SK-N-SH treated with all-trans-retinoic acid at 6 μM for 48 hours (cell line): ENCODE data around the gene STING1.

Experiments used
- ATAC-seq: fragments of 200-7000 bp; cut with Tn5 transposase; 3 replicates; pipeline ENCODE4 v1.9.1; 2020; ENCODE audit warnings: mild to moderate bottlenecking, moderate library complexity
- ARNTL ChIP-seq: fragments of 450-650 bp; formaldehyde crosslinking; IDR thresholded peaks from 2 replicates; pipeline ENCODE4 v1.5.0; 2020; ENCODE audit warnings: low read depth, mild to moderate bottlenecking, moderate library complexity, borderline replicate concordance
- BACH2 ChIP-seq: fragments of 250-450 bp; sonication (Bioruptor Pico); IDR thresholded peaks from 2 replicates; pipeline ENCODE4 v1.9.0; 2021; ENCODE audit warnings: mild to moderate bottlenecking, borderline replicate concordance
- CSDC2 ChIP-seq: fragments of 250-450 bp; sonication (Bioruptor Pico); IDR thresholded peaks from 2 replicates; pipeline ENCODE4 v1.5.0; 2020; ENCODE audit warnings: mild to moderate bottlenecking, moderate library complexity
- ESRRG ChIP-seq: fragments of 250-450 bp; sonication (Bioruptor Pico); IDR thresholded peaks from 2 replicates; pipeline ENCODE4 v1.6.1; 2021; ENCODE audit warnings: mild to moderate bottlenecking
- GLIS3 ChIP-seq: fragments of 250-450 bp; sonication (Bioruptor Pico); IDR thresholded peaks from 2 replicates; pipeline ENCODE4 v1.5.0; 2020; ENCODE audit warnings: mild to moderate bottlenecking, moderate library complexity
- ISL1 ChIP-seq: fragments of 250-450 bp; sonication (Bioruptor Pico); IDR thresholded peaks from 2 replicates; pipeline ENCODE4 v2.1.2; 2022; ENCODE audit warnings: mild to moderate bottlenecking, moderate library complexity
- OSR1 ChIP-seq: fragments of 250-450 bp; sonication (Bioruptor Pico); IDR thresholded peaks from 2 replicates; pipeline ENCODE4 v1.8.0; 2022; ENCODE audit warnings: moderate library complexity, mild to moderate bottlenecking, inconsistent platforms
- PPARA ChIP-seq: fragments of 250-450 bp; sonication (Bioruptor Pico); IDR thresholded peaks from 2 replicates; pipeline ENCODE4 v1.5.0; 2020; ENCODE audit warnings: mild to moderate bottlenecking, borderline replicate concordance
- RARB ChIP-seq: fragments of 250-450 bp; sonication (Bioruptor Pico); IDR thresholded peaks from 2 replicates; pipeline ENCODE4 v1.8.0; 2021; ENCODE audit warnings: mild to moderate bottlenecking, moderate library complexity
- SNAI2 ChIP-seq: fragments of 250-450 bp; sonication (Bioruptor Pico); IDR thresholded peaks from 2 replicates; pipeline ENCODE4 v1.5.0; 2020; ENCODE audit warnings: mild to moderate bottlenecking, moderate library complexity
- TCF4 ChIP-seq: fragments of 250-450 bp; sonication (Bioruptor Pico); IDR thresholded peaks from 2 replicates; pipeline ENCODE4 v1.8.0; 2021; ENCODE audit warnings: mild to moderate bottlenecking, moderate library complexity, borderline replicate concordance
- TOX ChIP-seq: fragments of 250-450 bp; sonication (Bioruptor Pico); IDR thresholded peaks from 2 replicates; pipeline ENCODE4 v1.8.0; 2021; ENCODE audit warnings: mild to moderate bottlenecking, moderate library complexity, borderline replicate concordance
- ZC3H10 ChIP-seq: fragments of 250-450 bp; sonication (Bioruptor Pico); IDR thresholded peaks from 2 replicates; pipeline ENCODE4 v1.5.1; 2021; ENCODE audit warnings: mild to moderate bottlenecking, moderate library complexity
- ZFP3 ChIP-seq: fragments of 250-450 bp; sonication (Bioruptor Pico); IDR thresholded peaks from 2 replicates; pipeline ENCODE4 v1.5.0; 2020; ENCODE audit warnings: mild to moderate bottlenecking, moderate library complexity
- ZFP30 ChIP-seq: fragments of 450-650 bp; formaldehyde crosslinking; IDR thresholded peaks from 2 replicates; pipeline ENCODE4 v1.5.0; 2022; ENCODE audit warnings: mild to moderate bottlenecking, moderate library complexity
- ZNF565 ChIP-seq: fragments of 450-650 bp; formaldehyde crosslinking; conservative IDR thresholded peaks from 2 replicates; pipeline ENCODE4 v1.5.0; 2020; ENCODE audit warnings: low read depth, mild to moderate bottlenecking, moderate library complexity
- ZNF70 ChIP-seq: fragments of 450-650 bp; formaldehyde crosslinking; IDR thresholded peaks from 2 replicates; pipeline ENCODE4 v1.5.0; 2020; ENCODE audit warnings: mild to moderate bottlenecking, moderate library complexity
- ZNF8 ChIP-seq: fragments of 450-650 bp; formaldehyde crosslinking; IDR thresholded peaks from 2 replicates; pipeline ENCODE4 v1.5.0; 2020; ENCODE audit warnings: mild to moderate bottlenecking, moderate library complexity
- TF ChIP-seq, protein P1 (sequence below): fragments of 250-450 bp; sonication (Bioruptor Pico); IDR thresholded peaks from 2 replicates; pipeline ENCODE4 v1.5.1; 2021; ENCODE audit warnings: mild to moderate bottlenecking, moderate library complexity
- TF ChIP-seq, protein P2 (sequence below): fragments of 250-450 bp; sonication (Bioruptor Pico); IDR thresholded peaks from 2 replicates; pipeline ENCODE4 v1.5.0; 2020; ENCODE audit warnings: mild to moderate bottlenecking, moderate library complexity
- TF ChIP-seq, protein P3 (sequence below): fragments of 250-450 bp; sonication (Bioruptor Pico); IDR thresholded peaks from 2 replicates; pipeline ENCODE4 v1.8.0; 2020; ENCODE audit warnings: mild to moderate bottlenecking, moderate library complexity, borderline replicate concordance
- TF ChIP-seq, protein P4 (sequence below): fragments of 250-450 bp; sonication (Bioruptor Pico); IDR thresholded peaks from 2 replicates; pipeline ENCODE4 v1.8.0; 2021; ENCODE audit warnings: low read depth, mild to moderate bottlenecking, moderate library complexity, borderline replicate concordance
- TF ChIP-seq, protein P5 (sequence below): fragments of 250-450 bp; sonication (Bioruptor Pico); IDR thresholded peaks from 2 replicates; pipeline ENCODE4 v1.5.1; 2020; ENCODE audit warnings: low read depth, mild to moderate bottlenecking, moderate library complexity

STING1 gene

DNA sequence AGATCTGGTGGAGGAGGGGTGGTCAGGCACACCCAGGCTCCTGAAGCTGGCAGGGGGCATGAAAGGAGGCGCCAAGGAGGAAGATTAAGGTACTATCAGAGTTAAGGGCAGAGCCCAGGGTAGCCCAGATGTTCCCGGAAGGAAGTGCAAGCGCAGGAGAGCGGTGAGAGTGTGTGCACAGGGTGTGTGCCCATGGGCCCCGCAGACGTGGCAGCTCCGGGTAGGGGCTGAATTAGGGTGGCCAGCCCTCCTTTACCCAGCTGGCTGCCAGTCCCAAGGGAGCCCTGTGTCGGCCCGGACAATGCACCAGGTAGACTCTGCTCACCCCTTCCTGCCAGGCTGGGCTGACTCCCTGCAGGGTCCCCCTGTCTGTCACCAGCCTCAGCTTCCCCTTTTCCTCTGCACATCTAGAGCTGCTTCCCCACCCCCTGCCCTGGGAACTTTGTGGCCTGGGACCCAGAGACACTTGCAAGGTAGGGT, 11.7 kb downstream of the STING1 start, which contains the start of gene SMIM33:
Gene SMIM33 (plus strand): TSS at position 184 of the 480 bp plus-strand sequence. CDS start 118 bp downstream, at position 302.
- no peak for ATAC-seq
- TF ChIP-seq ARNTL (no peak), ZFP3 (CRISPR knock-in tag) (no peak), CSDC2 (no peak), GLIS3 (no peak), ZNF70 (no peak), OSR1 (no peak), ISL1 (CRISPR knock-in tag) (no peak), SNAI2 (CRISPR knock-in tag) (no peak), ZC3H10 (CRISPR knock-in tag) (no peak), TOX (no peak), PPARA (no peak), ZFP30 (CRISPR knock-in tag) (no peak), RARB (no peak)
- TF ChIP-seq, protein P1, sequence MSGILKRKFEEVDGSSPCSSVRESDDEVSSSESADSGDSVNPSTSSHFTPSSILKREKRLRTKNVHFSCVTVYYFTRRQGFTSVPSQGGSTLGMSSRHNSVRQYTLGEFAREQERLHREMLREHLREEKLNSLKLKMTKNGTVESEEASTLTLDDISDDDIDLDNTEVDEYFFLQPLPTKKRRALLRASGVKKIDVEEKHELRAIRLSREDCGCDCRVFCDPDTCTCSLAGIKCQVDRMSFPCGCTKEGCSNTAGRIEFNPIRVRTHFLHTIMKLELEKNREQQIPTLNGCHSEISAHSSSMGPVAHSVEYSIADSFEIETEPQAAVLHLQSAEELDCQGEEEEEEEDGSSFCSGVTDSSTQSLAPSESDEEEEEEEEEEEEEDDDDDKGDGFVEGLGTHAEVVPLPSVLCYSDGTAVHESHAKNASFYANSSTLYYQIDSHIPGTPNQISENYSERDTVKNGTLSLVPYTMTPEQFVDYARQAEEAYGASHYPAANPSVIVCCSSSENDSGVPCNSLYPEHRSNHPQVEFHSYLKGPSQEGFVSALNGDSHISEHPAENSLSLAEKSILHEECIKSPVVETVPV (CRISPR knock-in tag) = no peak
- TF ChIP-seq, protein P2, sequence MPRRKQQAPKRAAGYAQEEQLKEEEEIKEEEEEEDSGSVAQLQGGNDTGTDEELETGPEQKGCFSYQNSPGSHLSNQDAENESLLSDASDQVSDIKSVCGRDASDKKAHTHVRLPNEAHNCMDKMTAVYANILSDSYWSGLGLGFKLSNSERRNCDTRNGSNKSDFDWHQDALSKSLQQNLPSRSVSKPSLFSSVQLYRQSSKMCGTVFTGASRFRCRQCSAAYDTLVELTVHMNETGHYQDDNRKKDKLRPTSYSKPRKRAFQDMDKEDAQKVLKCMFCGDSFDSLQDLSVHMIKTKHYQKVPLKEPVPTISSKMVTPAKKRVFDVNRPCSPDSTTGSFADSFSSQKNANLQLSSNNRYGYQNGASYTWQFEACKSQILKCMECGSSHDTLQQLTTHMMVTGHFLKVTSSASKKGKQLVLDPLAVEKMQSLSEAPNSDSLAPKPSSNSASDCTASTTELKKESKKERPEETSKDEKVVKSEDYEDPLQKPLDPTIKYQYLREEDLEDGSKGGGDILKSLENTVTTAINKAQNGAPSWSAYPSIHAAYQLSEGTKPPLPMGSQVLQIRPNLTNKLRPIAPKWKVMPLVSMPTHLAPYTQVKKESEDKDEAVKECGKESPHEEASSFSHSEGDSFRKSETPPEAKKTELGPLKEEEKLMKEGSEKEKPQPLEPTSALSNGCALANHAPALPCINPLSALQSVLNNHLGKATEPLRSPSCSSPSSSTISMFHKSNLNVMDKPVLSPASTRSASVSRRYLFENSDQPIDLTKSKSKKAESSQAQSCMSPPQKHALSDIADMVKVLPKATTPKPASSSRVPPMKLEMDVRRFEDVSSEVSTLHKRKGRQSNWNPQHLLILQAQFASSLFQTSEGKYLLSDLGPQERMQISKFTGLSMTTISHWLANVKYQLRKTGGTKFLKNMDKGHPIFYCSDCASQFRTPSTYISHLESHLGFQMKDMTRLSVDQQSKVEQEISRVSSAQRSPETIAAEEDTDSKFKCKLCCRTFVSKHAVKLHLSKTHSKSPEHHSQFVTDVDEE = no peak
- TF ChIP-seq, protein P3, sequence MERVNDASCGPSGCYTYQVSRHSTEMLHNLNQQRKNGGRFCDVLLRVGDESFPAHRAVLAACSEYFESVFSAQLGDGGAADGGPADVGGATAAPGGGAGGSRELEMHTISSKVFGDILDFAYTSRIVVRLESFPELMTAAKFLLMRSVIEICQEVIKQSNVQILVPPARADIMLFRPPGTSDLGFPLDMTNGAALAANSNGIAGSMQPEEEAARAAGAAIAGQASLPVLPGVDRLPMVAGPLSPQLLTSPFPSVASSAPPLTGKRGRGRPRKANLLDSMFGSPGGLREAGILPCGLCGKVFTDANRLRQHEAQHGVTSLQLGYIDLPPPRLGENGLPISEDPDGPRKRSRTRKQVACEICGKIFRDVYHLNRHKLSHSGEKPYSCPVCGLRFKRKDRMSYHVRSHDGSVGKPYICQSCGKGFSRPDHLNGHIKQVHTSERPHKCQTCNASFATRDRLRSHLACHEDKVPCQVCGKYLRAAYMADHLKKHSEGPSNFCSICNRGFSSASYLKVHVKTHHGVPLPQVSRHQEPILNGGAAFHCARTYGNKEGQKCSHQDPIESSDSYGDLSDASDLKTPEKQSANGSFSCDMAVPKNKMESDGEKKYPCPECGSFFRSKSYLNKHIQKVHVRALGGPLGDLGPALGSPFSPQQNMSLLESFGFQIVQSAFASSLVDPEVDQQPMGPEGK (CRISPR knock-in tag) = no peak
- TF ChIP-seq, protein P4, sequence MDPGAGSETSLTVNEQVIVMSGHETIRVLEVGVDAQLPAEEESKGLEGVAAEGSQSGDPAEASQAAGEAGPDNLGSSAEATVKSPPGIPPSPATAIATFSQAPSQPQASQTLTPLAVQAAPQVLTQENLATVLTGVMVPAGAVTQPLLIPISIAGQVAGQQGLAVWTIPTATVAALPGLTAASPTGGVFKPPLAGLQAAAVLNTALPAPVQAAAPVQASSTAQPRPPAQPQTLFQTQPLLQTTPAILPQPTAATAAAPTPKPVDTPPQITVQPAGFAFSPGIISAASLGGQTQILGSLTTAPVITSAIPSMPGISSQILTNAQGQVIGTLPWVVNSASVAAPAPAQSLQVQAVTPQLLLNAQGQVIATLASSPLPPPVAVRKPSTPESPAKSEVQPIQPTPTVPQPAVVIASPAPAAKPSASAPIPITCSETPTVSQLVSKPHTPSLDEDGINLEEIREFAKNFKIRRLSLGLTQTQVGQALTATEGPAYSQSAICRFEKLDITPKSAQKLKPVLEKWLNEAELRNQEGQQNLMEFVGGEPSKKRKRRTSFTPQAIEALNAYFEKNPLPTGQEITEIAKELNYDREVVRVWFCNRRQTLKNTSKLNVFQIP (CRISPR knock-in tag) = no peak
- TF ChIP-seq, protein P5, sequence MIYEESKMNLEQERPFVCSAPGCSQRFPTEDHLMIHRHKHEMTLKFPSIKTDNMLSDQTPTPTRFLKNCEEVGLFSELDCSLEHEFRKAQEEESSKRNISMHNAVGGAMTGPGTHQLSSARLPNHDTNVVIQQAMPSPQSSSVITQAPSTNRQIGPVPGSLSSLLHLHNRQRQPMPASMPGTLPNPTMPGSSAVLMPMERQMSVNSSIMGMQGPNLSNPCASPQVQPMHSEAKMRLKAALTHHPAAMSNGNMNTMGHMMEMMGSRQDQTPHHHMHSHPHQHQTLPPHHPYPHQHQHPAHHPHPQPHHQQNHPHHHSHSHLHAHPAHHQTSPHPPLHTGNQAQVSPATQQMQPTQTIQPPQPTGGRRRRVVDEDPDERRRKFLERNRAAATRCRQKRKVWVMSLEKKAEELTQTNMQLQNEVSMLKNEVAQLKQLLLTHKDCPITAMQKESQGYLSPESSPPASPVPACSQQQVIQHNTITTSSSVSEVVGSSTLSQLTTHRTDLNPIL = no peak

DNA sequence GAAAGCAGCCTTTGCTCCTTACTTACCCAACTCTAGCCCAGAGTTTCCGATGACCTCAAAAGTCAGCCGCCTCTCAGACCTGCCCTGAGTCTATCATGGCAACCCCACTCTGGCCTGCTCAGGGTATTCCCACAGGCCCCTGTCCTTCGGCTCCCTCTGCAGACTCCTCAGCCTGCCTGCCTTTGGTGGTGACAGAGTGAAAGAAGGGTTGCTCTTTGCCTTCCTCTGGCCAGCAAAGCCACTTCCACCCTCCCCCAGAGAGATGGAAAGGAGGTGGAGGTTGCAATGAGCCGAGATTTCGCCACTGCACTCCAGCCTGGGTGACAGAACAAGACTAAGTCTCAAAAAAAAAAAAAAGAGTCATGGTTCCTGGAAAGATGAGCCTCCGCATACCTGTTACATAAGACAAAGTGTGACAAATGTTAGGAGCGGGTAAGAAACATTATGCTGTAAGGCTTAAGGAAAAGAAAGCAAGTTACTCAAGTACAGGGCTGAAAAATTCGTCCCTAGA, 14.1 kb downstream of the STING1 start:
- no peak for TF ChIP-seq ARNTL
- TF ChIP-seq, protein P5 = no peak
- no peak for TF ChIP-seq ZNF565 (CRISPR knock-in tag)
- no peak for TF ChIP-seq TCF4 (CRISPR knock-in tag)
- no peak for TF ChIP-seq RARB
- no peak for TF ChIP-seq PPARA
- TF ChIP-seq GLIS3 = no peak
- peak; percentile 46 for ATAC-seq

DNA sequence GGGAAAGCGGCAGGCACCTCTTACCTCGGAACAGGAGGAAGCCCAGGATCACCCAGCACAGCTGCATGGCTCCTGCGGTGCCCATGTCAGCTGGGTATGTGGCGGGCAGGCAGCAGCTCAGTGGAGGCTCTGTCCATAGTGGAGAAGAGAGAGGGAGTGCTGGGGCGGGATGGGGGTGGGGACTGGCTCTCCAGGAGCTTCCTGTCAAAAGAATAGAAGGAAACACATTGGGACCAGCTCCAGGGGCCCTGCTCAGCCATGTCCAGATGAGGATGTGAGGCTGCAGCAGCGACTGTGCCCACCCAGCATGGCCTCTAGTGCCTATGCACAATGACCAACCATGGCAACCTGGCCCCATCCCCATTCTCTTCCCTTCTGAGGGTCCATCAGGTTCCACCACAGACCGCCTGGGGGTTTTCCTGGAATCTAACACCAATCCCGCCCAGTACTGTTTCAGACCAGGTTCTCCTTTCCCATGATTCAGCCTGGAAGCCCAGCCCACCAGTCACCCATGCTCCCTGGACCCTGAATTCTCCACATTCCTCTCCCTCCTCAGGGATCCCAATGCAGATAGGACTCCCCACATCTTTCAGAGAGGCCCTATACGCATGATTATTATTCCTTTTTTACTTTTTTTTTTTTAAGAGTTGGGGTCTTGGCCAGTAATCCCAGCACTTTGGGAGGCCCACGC, 19.8 kb downstream of the STING1 start, which contains the start of gene ECSCR:
Gene ECSCR (minus strand): TSS at position 158 of the 691 bp plus-strand sequence. CDS start 73 bp downstream, at position 85.
- ATAC-seq = peak; percentile 23
- TF ChIP-seq ZFP30 (CRISPR knock-in tag) (no peak), ISL1 (CRISPR knock-in tag) (no peak), ARNTL (no peak), TCF4 (CRISPR knock-in tag) (no peak), ESRRG (CRISPR knock-in tag) (no peak), GLIS3 (no peak), BACH2 (CRISPR knock-in tag) (no peak), ZNF8 (CRISPR knock-in tag) (no peak), PPARA (no peak), RARB (no peak)
- TF ChIP-seq, protein P2 = no peak
- TF ChIP-seq, protein P5 = no peak
